ENCODE results near the gene RSBN1L. TPM values are rescaled to one million over a fixed set of nuclear protein-coding genes. Genes with fewer than 3 reads are reported as not detected.

Gene RSBN1L
- polyA plus RNA-seq, 3 donors = 1.3 to 10.0 (median 2.2) TPM

- H3K4me3 ChIP-seq (replicated peaks in 1 of 3; ENCODE audit: low read depth in 2 of 3, low read length in 3 of 3) = no peak overlapping the region
- H3K36me3 Mint-ChIP-seq = peaks cover 2 to 18% of the 10 kb centered on the region in 2 donors
- DNase-seq = no peak
- no peaks in the 10 kb centered on the region for H3K4me1 ChIP-seq (ENCODE audit: control insufficient read depth in 1 of 2, insufficient read depth in 2 of 2, low read length in 2 of 2)
- no peaks in the 10 kb centered on the region for H3K4me1 Mint-ChIP-seq
- H3K27ac ChIP-seq (ENCODE audit: low read depth in 1 of 2, low read length in 2 of 2) = no peak overlapping the region
- no peak overlapping the region for H2AFZ ChIP-seq (ENCODE audit: insufficient read depth, low read depth, low read length, poor library complexity, severe bottlenecking)
- no peak overlapping the region for H3K4me3 Mint-ChIP-seq
- H3K79me2 ChIP-seq (ENCODE audit: insufficient read depth, low read length) = no peaks in the 10 kb centered on the region
- H3K9ac ChIP-seq (ENCODE audit: insufficient read depth, low read length, poor library complexity, severe bottlenecking) = no peak overlapping the region
- WGBS (ENCODE audit: insufficient coverage) = no CpG with 5 or more reads among the region's 5 CpGs
- peaks cover 0 to 4% of the 10 kb centered on the region in 2 donors for H3K36me3 ChIP-seq (replicated peaks in 1 of 2; ENCODE audit: control insufficient read depth in 1 of 2, insufficient read depth in 2 of 2, low read length in 2 of 2)
- no peaks in the 10 kb centered on the region for H3K27me3 ChIP-seq (ENCODE audit: control insufficient read depth in 2 of 2, insufficient read depth in 2 of 2, low read length in 2 of 2)
- no peaks in the 10 kb centered on the region for H3K9me3 Mint-ChIP-seq
- no peak overlapping the region for H3K4me2 ChIP-seq (replicated peaks; ENCODE audit: extremely low read depth, low read length, poor library complexity, severe bottlenecking)
- intact Hi-C loops (cut with micrococcal nuclease) = no loop called here
- H4K20me1 ChIP-seq (ENCODE audit: insufficient read depth, low read length) = no peaks in the 10 kb centered on the region
- H3K27me3 Mint-ChIP-seq (ENCODE audit: low read depth in 3 of 3) = peaks cover 0 to 2% (median 1%) of the 10 kb centered on the region in 3 donors
- H3K27ac Mint-ChIP-seq = no peak overlapping the region
- no peak for TF ChIP-seq CTCF (IDR thresholded peaks at IDR 0.05)
- no peaks in the 10 kb centered on the region for H3K9me3 ChIP-seq (replicated peaks in 1 of 2; ENCODE audit: control insufficient read depth in 1 of 2, insufficient read depth in 1 of 2, low read length in 2 of 2)
Measured at GRCh38 chr7:77674878-77675277, 21.4 kb upstream of the RSBN1L start.

- Mint-ChIP-seq H3K9me3 (peaks cover 0 to 3% (median 0%) of the 10 kb centered on the region in 7 donors), H3K4me3 (no peak overlapping the region), H3K27me3 (ENCODE audit: low read depth in 3 of 3) (peaks cover 0 to 1% (median 0%) of the 10 kb centered on the region in 3 donors), H3K36me3 (peaks cover 12 to 29% of the 10 kb centered on the region in 2 donors), H3K27ac (no peak overlapping the region), H3K4me1 (peaks cover 5% of the 10 kb centered on the region)
- Histone ChIP-seq H3K9ac (ENCODE audit: insufficient read depth, low read length, poor library complexity, severe bottlenecking) (no peak overlapping the region), H3K4me3 (replicated peaks in 1 of 3; ENCODE audit: low read depth in 2 of 3, low read length in 3 of 3) (no peak overlapping the region), H3K4me1 (ENCODE audit: control insufficient read depth in 1 of 2, insufficient read depth in 2 of 2, low read length in 2 of 2) (peaks cover under 1 to 2% of the 10 kb centered on the region in 2 donors), H3K4me2 (replicated peaks; ENCODE audit: extremely low read depth, low read length, poor library complexity, severe bottlenecking) (no peak overlapping the region), H3K9me3 (replicated peaks in 1 of 2; ENCODE audit: control insufficient read depth in 1 of 2, insufficient read depth in 1 of 2, low read length in 2 of 2) (no peaks in the 10 kb centered on the region), H3K79me2 (ENCODE audit: insufficient read depth, low read length) (no peaks in the 10 kb centered on the region), H3K27ac (ENCODE audit: low read depth in 1 of 2, low read length in 2 of 2) (no peak overlapping the region), H2AFZ (ENCODE audit: insufficient read depth, low read depth, low read length, poor library complexity, severe bottlenecking) (no peak overlapping the region), H3K36me3 (replicated peaks in 1 of 2; ENCODE audit: control insufficient read depth in 1 of 2, insufficient read depth in 2 of 2, low read length in 2 of 2) (peaks cover 5 to 25% of the 10 kb centered on the region in 2 donors), H4K20me1 (ENCODE audit: insufficient read depth, low read length) (no peaks in the 10 kb centered on the region), H3K27me3 (ENCODE audit: control insufficient read depth in 2 of 2, insufficient read depth in 2 of 2, low read length in 2 of 2) (no peaks in the 10 kb centered on the region)
- DNase-seq = no peak
- no peak for TF ChIP-seq CTCF (IDR thresholded peaks at IDR 0.05)
- intact Hi-C loops (cut with micrococcal nuclease) = no loop called here
Measured at GRCh38 chr7:77679608-77680007, 16.7 kb upstream of the RSBN1L start.

All from CD14-positive monocyte (primary cell).